ENCODE measurements around the gene MRAP.

DNA sequence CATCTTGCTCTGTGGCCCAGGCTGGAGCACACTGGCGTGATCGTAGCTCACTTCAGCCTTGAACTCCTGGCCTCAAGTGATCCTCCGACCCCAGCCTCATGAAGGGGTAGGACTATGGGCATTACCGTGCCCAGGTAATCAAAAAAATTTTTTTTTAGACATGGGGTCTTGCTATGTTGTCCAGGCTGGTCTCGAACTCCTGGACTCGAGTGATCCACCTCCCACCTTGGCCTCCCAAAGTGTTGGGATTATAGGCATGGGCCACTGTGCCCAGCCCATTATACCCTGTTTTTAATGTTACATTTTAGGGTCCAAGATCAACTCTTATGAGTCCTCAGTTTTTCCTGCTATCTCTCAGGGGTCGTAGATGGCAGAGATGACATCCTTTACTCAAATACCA lies 6.3 kb downstream of the MRAP start:
- TF ChIP-seq, protein P1, sequence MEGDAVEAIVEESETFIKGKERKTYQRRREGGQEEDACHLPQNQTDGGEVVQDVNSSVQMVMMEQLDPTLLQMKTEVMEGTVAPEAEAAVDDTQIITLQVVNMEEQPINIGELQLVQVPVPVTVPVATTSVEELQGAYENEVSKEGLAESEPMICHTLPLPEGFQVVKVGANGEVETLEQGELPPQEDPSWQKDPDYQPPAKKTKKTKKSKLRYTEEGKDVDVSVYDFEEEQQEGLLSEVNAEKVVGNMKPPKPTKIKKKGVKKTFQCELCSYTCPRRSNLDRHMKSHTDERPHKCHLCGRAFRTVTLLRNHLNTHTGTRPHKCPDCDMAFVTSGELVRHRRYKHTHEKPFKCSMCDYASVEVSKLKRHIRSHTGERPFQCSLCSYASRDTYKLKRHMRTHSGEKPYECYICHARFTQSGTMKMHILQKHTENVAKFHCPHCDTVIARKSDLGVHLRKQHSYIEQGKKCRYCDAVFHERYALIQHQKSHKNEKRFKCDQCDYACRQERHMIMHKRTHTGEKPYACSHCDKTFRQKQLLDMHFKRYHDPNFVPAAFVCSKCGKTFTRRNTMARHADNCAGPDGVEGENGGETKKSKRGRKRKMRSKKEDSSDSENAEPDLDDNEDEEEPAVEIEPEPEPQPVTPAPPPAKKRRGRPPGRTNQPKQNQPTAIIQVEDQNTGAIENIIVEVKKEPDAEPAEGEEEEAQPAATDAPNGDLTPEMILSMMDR (IDR thresholded peaks at IDR 0.05; ENCODE audit: low read depth, low read length, poor library complexity, severe bottlenecking), result no peak
- no peak for TF ChIP-seq EZH2phosphoT487 (IDR thresholded peaks at IDR 0.05; ENCODE audit: borderline replicate concordance, low read length)
